ENCODE results near the gene PCSK1N. TPM values are rescaled to one million over a fixed set of nuclear protein-coding genes. Genes with fewer than 3 reads are reported as not detected.

PCSK1N gene
- total RNA-seq, 1 experiment from 2014 or later: 0.22 TPM

DNA sequence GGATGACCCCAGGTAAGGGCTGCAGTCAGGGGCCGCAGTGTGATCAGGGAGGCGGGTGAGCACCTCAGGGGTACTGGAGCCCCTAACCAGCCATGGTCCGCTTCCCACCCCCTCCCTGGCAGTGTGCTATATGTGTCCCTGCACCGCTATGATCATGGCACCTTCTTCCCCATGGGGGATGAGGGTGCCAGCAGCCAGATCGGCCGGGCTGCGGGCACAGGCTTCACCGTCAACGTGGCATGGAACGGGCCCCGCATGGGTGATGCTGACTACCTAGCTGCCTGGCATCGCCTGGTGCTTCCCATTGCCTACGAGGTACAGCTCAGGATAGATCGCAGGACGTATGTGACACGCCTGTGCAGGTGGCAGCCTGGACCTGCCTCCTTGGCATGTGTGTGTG, 17.3 kb downstream of the PCSK1N start (continued):
- TF ChIP-seq CTCF (IDR thresholded peaks at IDR 0.05 in 2 of 3, conservative IDR thresholded peaks at IDR 0.05 in 1 of 3; ENCODE audit: borderline replicate concordance in 1 of 3, insufficient read depth in 1 of 3, low read depth in 2 of 3, low read length in 2 of 3) (no peak), EGR1 (IDR thresholded peaks at IDR 0.05; ENCODE audit: low read depth) (no peak), POLR2A (IDR thresholded peaks at IDR 0.05; ENCODE audit: borderline replicate concordance, extremely low read depth, insufficient read depth, insufficient read length) (no peak), EZH2phosphoT487 (IDR thresholded peaks at IDR 0.05; ENCODE audit: borderline replicate concordance) (no peak), YY1 (IDR thresholded peaks at IDR 0.05; ENCODE audit: extremely low read depth, insufficient replicate concordance, low read depth, low read length) (no peak)
- TF ChIP-seq, protein P1, sequence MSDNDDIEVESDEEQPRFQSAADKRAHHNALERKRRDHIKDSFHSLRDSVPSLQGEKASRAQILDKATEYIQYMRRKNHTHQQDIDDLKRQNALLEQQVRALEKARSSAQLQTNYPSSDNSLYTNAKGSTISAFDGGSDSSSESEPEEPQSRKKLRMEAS (IDR thresholded peaks at IDR 0.05): no peak

GRCh38 chrX:48816014-48816810, 19.2 kb downstream of the PCSK1N start:
- no peak overlapping the region for H3K9ac ChIP-seq (ENCODE audit: low read length)
- ATAC-seq (no peak), DNase-seq (ENCODE audit: low read depth, low spot score) (no peak)
- no peak overlapping the region for H2AFZ ChIP-seq (ENCODE audit: low read depth, low read length, poor library complexity, severe bottlenecking)
- no peaks in the 10 kb centered on the region for H3K9me3 ChIP-seq (ENCODE audit: control insufficient read depth in 1 of 2, insufficient read depth in 1 of 2, low read depth in 1 of 2, low read length in 2 of 2)
- no peaks in the 10 kb centered on the region for H3K9me2 ChIP-seq (ENCODE audit: insufficient read depth)
- TF ChIP-seq ZBTB33 (IDR thresholded peaks at IDR 0.05; ENCODE audit: extremely low read depth, insufficient replicate concordance, low read length) (no peak), EZH2phosphoT487 (IDR thresholded peaks at IDR 0.05; ENCODE audit: borderline replicate concordance) (no peak), ZFX (IDR thresholded peaks at IDR 0.05) (no peak)
- BruUV-seq (replicated peaks): no TSS peak
- intact Hi-C loops (cut with micrococcal nuclease): no loop called here
- no peaks in the 10 kb centered on the region for H3K27me3 ChIP-seq (ENCODE audit: insufficient read depth, low read length)
- H3K4me3 ChIP-seq (replicated peaks in 1 of 2; ENCODE audit: low read depth in 1 of 2, low read length in 2 of 2): no peak overlapping the region
- ChIA-PET CTCF (no interaction called here), POLR2A (no interaction called here), RAD21 (ENCODE audit: low non-redundant PET in 1 of 2, low total read pairs in 2 of 2, uncharacterized antibody in 2 of 2, unreplicated experiment in 2 of 2) (no interaction called here)
- no peak overlapping the region for H3K27ac ChIP-seq (ENCODE audit: low read depth, low read length)
- no peaks in the 10 kb centered on the region for H3K79me2 ChIP-seq (ENCODE audit: insufficient read depth, low read length)
- no peaks in the 10 kb centered on the region for H3K4me1 ChIP-seq (ENCODE audit: control insufficient read depth in 1 of 2, insufficient read depth in 2 of 2, low read length in 2 of 2)
- H3K4me2 ChIP-seq (ENCODE audit: low read length): no peak overlapping the region
- H3K36me3 ChIP-seq (ENCODE audit: control insufficient read depth in 1 of 2, insufficient read depth in 2 of 2, low read length in 2 of 2): no peaks in the 10 kb centered on the region
- H4K20me1 ChIP-seq (ENCODE audit: insufficient read depth): no peaks in the 10 kb centered on the region

Measured in HCT116 (cell line).